Measurements from ENCODE around the gene CPXM1.

The CPXM1 gene

GRCh38 chr20:2748551-2749342 is 51.7 kb downstream of the CPXM1 start:
- no peak for DNase-seq (ENCODE audit: low read depth)

- DNase-seq (ENCODE audit: low read depth), result no peak
Observed at GRCh38 chr20:2747676-2748235, 52.7 kb downstream of the CPXM1 start.

GRCh38 chr20:2746636-2747265 is 53.7 kb downstream of the CPXM1 start:
- no peak for DNase-seq (ENCODE audit: low read depth)

GRCh38 chr20:2745936-2746635 is 54.3 kb downstream of the CPXM1 start:
- no peak for DNase-seq (ENCODE audit: low read depth)

- no peak for DNase-seq (ENCODE audit: low read depth)
Observed at GRCh38 chr20:2745060-2745910, 55.1 kb downstream of the CPXM1 start.

All from stimulated activated CD8-positive, alpha-beta memory T cell treated with anti-CD3 and anti-CD28 coated beads, Interleukin-15, amount 100 ng/mL, for 24 hours (primary cell).